OCI-LY7 (cell line): ENCODE results near the gene MROH7. TPM values are rescaled to one million over a fixed set of nuclear protein-coding genes. Genes with fewer than 3 reads are reported as not detected.

ENCODE experiments used
- BruUV-seq: library from RNA; stranded (reverse); fragments of 400-500 nt; replicated peaks from 2 replicates; lab custom pipeline; 2021; lab: Mats Ljungman, UMichigan
- CTCF ChIA-PET: fragments of 300-600 bp; sonication (Branson Sonifier 250); formaldehyde crosslinking; loops from one replicate; lab custom pipeline; 2022; ENCODE audit warnings: antibody characterized with exemption; ENCODE audit not compliant: unreplicated experiment; lab: Charles Lee
- POLR2A ChIA-PET: fragments of 300-600 bp; sonication (Branson Sonifier 250); formaldehyde crosslinking; loops from one replicate; lab custom pipeline; 2022; ENCODE audit warnings: antibody characterized with exemption; lab: Charles Lee
- DNase-seq: peaks from one replicate; pipeline ENCODE4 v3.0.0-alpha.2; 2015; ENCODE audit warnings: low spot score
- H2AFZ ChIP-seq: fragments of 200-600 bp; sonication (generic), shearing (Covaris generic); 2 replicates; pipeline ENCODE4 v1.6.1; 2014; ENCODE audit warnings: mild to moderate bottlenecking, antibody characterized with exemption, low read length, moderate library complexity
- H3K27ac ChIP-seq: fragments of 200-600 bp; sonication (generic); 2 replicates; pipeline ENCODE4 v1.5.1; 2014; ENCODE audit warnings: mixed run types, low read depth, mild to moderate bottlenecking, moderate library complexity, low read length, inconsistent platforms; ENCODE audit not compliant: poor library complexity, severe bottlenecking
- H3K36me3 ChIP-seq: fragments of 200-600 bp; sonication (generic); 2 replicates; pipeline ENCODE4 v1.6.1; 2014; ENCODE audit warnings: mild to moderate bottlenecking, antibody characterized with exemption, low read length, moderate library complexity, mixed read lengths; ENCODE audit not compliant: insufficient read depth
- H3K4me1 ChIP-seq: fragments of 200-600 bp; sonication (generic); 2 replicates; pipeline ENCODE4 v1.5.1; 2014; ENCODE audit warnings: mild to moderate bottlenecking, low read length; ENCODE audit not compliant: insufficient read depth, poor library complexity, severe bottlenecking
- H3K4me2 ChIP-seq: fragments of 200-600 bp; sonication (generic); 2 replicates; pipeline ENCODE4 v1.6.1; 2014; ENCODE audit warnings: mild to moderate bottlenecking, low read length
- H3K4me3 ChIP-seq: fragments of 200-600 bp; sonication (generic); 2 replicates; pipeline ENCODE4 v1.5.1; 2014; ENCODE audit warnings: mild to moderate bottlenecking, low read depth, low read length; ENCODE audit not compliant: poor library complexity, severe bottlenecking
- H3K79me2 ChIP-seq: fragments of 200-600 bp; sonication (generic); 2 replicates; pipeline ENCODE4 v1.6.1; 2016; ENCODE audit warnings: low read depth, mild to moderate bottlenecking, low read length, moderate library complexity, mixed read lengths; ENCODE audit not compliant: insufficient read depth
- H3K9me2 ChIP-seq: fragments of 200-600 bp; sonication (generic); 2 replicates; pipeline ENCODE4 v1.6.1; 2016; ENCODE audit warnings: mild to moderate bottlenecking, low read length, mixed read lengths; ENCODE audit not compliant: insufficient read depth
- H3K9me3 ChIP-seq: fragments of 200-600 bp; sonication (generic); 2 replicates; pipeline ENCODE4 v1.6.1; 2014; ENCODE audit warnings: mild to moderate bottlenecking, mixed run types, low read length, mixed read lengths
- H4K20me1 ChIP-seq: fragments of 200-600 bp; sonication (generic); 2 replicates; pipeline ENCODE4 v1.6.1; 2014; ENCODE audit warnings: mild to moderate bottlenecking, antibody characterized with exemption, low read length, moderate library complexity, mixed read lengths; ENCODE audit not compliant: insufficient read depth
- EZH2phosphoT487 ChIP-seq: fragments of 200-600 bp; sonication (generic); IDR thresholded peaks from 2 replicates; pipeline ENCODE4 v1.6.1; 2018; ENCODE audit warnings: low read depth, borderline replicate concordance, mild to moderate bottlenecking, mixed run types, antibody characterized with exemption, low read length, moderate library complexity, mixed read lengths
- intact Hi-C: fragments of 100-400 bp; cut with micrococcal nuclease; formaldehyde crosslinking; loops from one replicate; pipeline ENCODE4 v1.10.0; 2022; ENCODE audit not compliant: unreplicated experiment
- total RNA-seq, 2 experiments: library from RNA; depleted of rRNA in 1 of 2; stranded (reverse); fragments of >200 nt in 1 of 2; shearing (Covaris generic) in 1 of 2; gene quantifications; 2 replicates each; pipeline ENCODE4 v1.2.3, GENCODE V29; 2014 to 2022
- TF ChIP-seq, protein P1 (sequence below): fragments of 200-600 bp; sonication (generic); conservative IDR thresholded peaks from 2 replicates; pipeline ENCODE4 v1.5.1; 2014; ENCODE audit warnings: mild to moderate bottlenecking, antibody characterized with exemption, low read length, moderate library complexity, mixed read lengths

The MROH7 gene
- total RNA-seq, 2 experiments from 2014 or later: not detected

DNA sequence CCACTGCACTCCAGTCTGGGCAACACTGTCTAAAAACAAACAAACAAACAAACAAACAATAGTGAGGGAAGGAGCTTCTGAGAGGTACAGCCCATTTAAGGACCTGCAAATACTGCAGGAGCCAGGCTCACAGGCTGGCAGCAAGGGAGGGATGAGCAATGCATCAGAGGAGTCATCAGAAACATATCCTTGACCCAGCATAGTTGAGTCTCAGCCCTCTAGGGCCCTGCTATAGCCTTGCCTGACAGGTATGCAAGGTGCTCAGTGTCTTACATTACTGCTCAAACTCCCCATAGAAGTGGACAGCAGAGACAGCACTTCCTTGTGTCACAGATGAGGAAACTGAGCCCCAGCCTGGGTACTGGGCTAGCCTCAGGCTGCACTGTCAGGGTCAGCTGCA is 66.8 kb downstream of the MROH7 start:
- Histone ChIP-seq H3K79me2 (no peaks in the 10 kb centered on the region), H3K4me2 (no peak overlapping the region), H3K36me3 (no peaks in the 10 kb centered on the region), H3K9me2 (no peaks in the 10 kb centered on the region), H3K9me3 (no peaks in the 10 kb centered on the region), H4K20me1 (no peaks in the 10 kb centered on the region), H3K4me3 (no peak overlapping the region), H3K27ac (no peak overlapping the region), H2AFZ (no peak overlapping the region), H3K4me1 (no peaks in the 10 kb centered on the region)
- POLR2A ChIA-PET: interaction anchor here (0.6 kb wide), 1 partner anchor 1277 kb away, joined by 3 read pairs; no protein-coding TSS in a partner anchor
- no peak for TF ChIP-seq EZH2phosphoT487
- TF ChIP-seq, protein P1, sequence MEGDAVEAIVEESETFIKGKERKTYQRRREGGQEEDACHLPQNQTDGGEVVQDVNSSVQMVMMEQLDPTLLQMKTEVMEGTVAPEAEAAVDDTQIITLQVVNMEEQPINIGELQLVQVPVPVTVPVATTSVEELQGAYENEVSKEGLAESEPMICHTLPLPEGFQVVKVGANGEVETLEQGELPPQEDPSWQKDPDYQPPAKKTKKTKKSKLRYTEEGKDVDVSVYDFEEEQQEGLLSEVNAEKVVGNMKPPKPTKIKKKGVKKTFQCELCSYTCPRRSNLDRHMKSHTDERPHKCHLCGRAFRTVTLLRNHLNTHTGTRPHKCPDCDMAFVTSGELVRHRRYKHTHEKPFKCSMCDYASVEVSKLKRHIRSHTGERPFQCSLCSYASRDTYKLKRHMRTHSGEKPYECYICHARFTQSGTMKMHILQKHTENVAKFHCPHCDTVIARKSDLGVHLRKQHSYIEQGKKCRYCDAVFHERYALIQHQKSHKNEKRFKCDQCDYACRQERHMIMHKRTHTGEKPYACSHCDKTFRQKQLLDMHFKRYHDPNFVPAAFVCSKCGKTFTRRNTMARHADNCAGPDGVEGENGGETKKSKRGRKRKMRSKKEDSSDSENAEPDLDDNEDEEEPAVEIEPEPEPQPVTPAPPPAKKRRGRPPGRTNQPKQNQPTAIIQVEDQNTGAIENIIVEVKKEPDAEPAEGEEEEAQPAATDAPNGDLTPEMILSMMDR: no peak
- CTCF ChIA-PET: no interaction called here
- intact Hi-C loops: no loop called here
- no peak for DNase-seq
- no TSS peak for BruUV-seq

DNA sequence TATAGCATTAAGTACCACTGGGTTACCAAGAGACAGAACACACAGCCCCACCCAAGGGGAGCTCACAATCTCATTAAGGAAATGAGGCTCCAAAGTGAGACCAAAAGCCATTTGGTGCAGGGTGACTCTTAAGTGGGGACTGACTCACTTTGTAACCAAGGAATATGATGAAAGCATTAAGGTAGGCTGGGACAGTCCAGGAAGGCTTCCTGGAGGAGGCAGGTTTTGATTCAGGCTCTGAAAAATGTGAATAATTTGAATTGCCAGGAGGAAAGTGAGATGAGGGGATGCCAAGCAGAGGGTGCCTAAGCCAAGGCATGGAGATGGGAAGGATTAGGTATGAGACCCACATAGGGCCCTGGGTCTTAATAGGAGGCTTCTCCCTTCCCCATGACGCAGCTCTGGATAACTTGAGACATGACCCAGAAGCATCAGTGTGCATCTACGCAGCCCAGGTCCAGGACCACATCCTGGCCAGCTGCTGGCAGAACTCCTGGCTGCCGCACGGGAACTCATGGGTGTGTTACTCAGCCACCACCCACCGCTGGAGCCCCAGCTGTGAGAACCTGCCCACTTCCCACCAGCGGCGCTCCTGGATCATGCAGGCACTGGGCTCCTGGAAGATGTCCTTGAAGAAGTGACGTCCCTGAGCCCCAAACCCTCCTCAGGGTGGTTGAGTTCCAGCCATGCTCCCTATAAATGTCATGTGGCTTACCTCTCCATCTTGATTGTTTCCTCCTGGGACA is 68.1 kb downstream of the MROH7 start:
- ChIA-PET CTCF (no interaction called here), POLR2A (no interaction called here)
- Histone ChIP-seq H3K9me3 (no peaks in the 10 kb centered on the region), H3K27ac (no peak overlapping the region), H3K4me1 (no peaks in the 10 kb centered on the region), H4K20me1 (no peaks in the 10 kb centered on the region), H3K4me3 (no peak overlapping the region), H3K9me2 (no peaks in the 10 kb centered on the region), H3K4me2 (no peak overlapping the region), H2AFZ (no peak overlapping the region), H3K79me2 (no peaks in the 10 kb centered on the region), H3K36me3 (no peaks in the 10 kb centered on the region)
- no peak for TF ChIP-seq EZH2phosphoT487
- intact Hi-C loops: no loop called here
- no peak for DNase-seq
- BruUV-seq: no TSS peak

- no peak for DNase-seq
- H4K20me1 ChIP-seq: no peaks in the 10 kb centered on the region
- H3K27ac ChIP-seq: no peak overlapping the region
- POLR2A ChIA-PET: no interaction called here
- H3K36me3 ChIP-seq: no peaks in the 10 kb centered on the region
- no peak overlapping the region for H3K4me2 ChIP-seq
- no peak overlapping the region for H3K4me3 ChIP-seq
- H3K4me1 ChIP-seq: peaks cover 5% of the 10 kb centered on the region
- no TSS peak for BruUV-seq
- CTCF ChIA-PET: no interaction called here
- H2AFZ ChIP-seq: no peak overlapping the region
- H3K9me3 ChIP-seq: no peaks in the 10 kb centered on the region
- no peaks in the 10 kb centered on the region for H3K79me2 ChIP-seq
- no peak for TF ChIP-seq EZH2phosphoT487
- TF ChIP-seq, protein P1: no peak
- intact Hi-C loops: no loop called here
- no peaks in the 10 kb centered on the region for H3K9me2 ChIP-seq
Measured at GRCh38 chr1:54710434-54710833, 68.8 kb downstream of the MROH7 start.
